C4-2B (cell line): Measurements from ENCODE around the gene TTC17.
"Not testable (repeated sequence)": the region's sequence is repeated elsewhere in the genome, so short reads cannot be mapped to it uniquely, and the experiment has no call there.

ENCODE experiments used
- H3K27ac ChIP-seq: fragments of 450-650 bp; 2 replicates; pipeline ENCODE4 v1.5.1; 2017
- ZFX ChIP-seq: fragments of 450-650 bp; IDR thresholded peaks from 2 replicates; pipeline ENCODE4 v1.6.1; 2017
- TF ChIP-seq, protein P1 (sequence below): fragments of 450-650 bp; conservative IDR thresholded peaks from 2 replicates; pipeline ENCODE4 v1.5.1; 2017; ENCODE audit warnings: mild to moderate bottlenecking

TTC17 gene

GRCh38 chr11:43462359-43462758, 103.6 kb downstream of the TTC17 start:
- H3K27ac ChIP-seq = no peak overlapping the region
- TF ChIP-seq, protein P1, sequence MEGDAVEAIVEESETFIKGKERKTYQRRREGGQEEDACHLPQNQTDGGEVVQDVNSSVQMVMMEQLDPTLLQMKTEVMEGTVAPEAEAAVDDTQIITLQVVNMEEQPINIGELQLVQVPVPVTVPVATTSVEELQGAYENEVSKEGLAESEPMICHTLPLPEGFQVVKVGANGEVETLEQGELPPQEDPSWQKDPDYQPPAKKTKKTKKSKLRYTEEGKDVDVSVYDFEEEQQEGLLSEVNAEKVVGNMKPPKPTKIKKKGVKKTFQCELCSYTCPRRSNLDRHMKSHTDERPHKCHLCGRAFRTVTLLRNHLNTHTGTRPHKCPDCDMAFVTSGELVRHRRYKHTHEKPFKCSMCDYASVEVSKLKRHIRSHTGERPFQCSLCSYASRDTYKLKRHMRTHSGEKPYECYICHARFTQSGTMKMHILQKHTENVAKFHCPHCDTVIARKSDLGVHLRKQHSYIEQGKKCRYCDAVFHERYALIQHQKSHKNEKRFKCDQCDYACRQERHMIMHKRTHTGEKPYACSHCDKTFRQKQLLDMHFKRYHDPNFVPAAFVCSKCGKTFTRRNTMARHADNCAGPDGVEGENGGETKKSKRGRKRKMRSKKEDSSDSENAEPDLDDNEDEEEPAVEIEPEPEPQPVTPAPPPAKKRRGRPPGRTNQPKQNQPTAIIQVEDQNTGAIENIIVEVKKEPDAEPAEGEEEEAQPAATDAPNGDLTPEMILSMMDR = no peak
- no peak for TF ChIP-seq ZFX

DNA sequence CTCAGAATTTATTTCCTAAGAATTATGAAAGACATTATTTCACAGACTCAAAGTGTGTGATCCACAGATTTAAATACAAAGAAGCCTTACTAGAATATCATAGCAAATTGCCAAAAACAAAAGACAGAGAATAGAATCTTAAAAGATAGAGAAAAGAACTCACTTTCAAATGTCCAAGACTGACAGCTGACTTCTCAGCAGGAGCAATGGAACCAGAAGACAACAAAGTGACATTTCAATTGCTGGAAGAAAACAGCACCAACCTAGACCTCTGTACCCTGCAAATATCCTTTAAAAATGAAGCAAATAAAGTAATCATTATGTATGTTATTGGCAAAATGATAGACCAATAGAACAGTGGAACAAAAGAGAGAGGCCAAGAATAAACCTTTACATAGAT, 109.2 kb downstream of the TTC17 start:
- no peak overlapping the region for H3K27ac ChIP-seq
- TF ChIP-seq ZFX = no peak
- TF ChIP-seq, protein P1 = no peak

DNA sequence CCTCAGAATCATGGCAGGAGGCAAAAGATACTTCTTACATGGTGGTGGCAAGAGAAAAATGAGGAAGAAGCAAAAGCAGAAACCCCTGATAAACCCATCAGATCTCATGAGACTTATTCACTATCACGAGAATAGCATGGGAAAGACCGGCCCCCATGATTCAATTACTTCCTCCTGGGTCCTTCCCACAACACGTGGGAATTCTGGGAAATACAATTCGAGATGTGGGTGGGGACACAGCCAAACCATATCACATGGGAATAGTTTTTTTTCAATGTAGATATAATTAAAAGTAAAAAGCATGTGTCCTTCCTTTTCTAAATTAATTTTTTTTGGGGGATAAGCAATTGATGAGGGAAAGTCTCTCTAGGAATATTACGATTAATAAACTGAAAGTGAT, 118.8 kb downstream of the TTC17 start:
- H3K27ac ChIP-seq = not testable (repeated sequence)

- H3K27ac ChIP-seq = no peak overlapping the region
These were observed 127.4 kb downstream of the TTC17 start for GRCh38 chr11:43486141-43486540.

GRCh38 chr11:43489869-43490465, 131.2 kb downstream of the TTC17 start:
- peak overlapping the region; percentile 60 for H3K27ac ChIP-seq
- no peak for TF ChIP-seq ZFX
- TF ChIP-seq, protein P1 = no peak; the same call in 1 of the 2 replicates

More at GRCh38 chr11:43486141-43486540, 127.4 kb downstream of the TTC17 start:
- no peak for TF ChIP-seq ZFX
- TF ChIP-seq, protein P1 = no peak

DNA sequence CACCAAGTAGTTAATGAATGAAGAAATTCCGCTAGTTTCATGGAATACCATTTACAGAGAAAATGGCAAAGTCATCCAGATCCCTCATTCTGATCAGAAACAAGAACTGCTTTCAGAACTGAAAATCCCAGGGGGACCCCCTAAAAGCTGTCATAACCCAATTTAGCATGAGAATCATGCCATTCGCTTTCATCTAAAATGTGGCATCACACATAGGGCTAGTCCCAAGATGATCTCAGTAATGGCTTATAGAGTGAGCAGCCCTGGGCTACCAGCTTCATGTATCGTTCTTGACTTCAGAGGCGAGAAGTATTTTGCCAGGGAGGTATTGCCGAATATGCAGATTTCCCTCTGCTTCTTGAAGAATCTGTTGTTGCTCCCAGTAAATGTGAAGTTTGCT, 134.0 kb downstream of the TTC17 start:
- TF ChIP-seq, protein P1 = no peak
- no peak for TF ChIP-seq ZFX
- H3K27ac ChIP-seq = no peak overlapping the region

DNA sequence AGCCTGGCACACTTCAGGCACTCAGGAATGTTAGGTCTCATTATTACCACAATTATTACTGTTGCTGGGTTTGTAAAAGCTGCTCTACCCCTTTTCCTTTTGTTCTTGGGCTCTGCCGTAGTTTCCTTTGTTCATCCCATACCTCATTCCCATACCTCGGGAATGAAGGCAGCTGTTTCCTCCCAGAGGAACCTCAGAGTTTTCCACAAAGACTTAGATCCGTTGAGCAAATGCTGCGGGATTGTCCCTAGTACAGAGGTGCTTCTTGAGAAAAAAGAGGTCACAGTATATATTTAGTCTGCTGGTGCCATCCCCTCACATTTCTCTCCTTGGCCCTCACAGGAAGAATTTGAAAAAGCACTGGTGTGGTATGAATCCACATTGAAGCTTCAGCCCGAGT, 134.7 kb downstream of the TTC17 start:
- no peak overlapping the region for H3K27ac ChIP-seq
- TF ChIP-seq, protein P1 = no peak
- TF ChIP-seq ZFX = no peak

- H3K27ac ChIP-seq = no peak overlapping the region
- TF ChIP-seq ZFX = no peak
- TF ChIP-seq, protein P1 = no peak
These were observed 138.4 kb downstream of the TTC17 start for GRCh38 chr11:43497144-43497543.
